Thyroid gland (tissue), 4 donors: Measurements from ENCODE around the gene LPCAT2.

Experiments
- POLR2A ChIP-seq, 2 donors: fragments of 450-650 bp; IDR thresholded peaks; one replicate each; pipeline ENCODE4 v1.6.1; 2017; ENCODE audit warnings: antibody characterized with exemption in 2 of 2, mild to moderate bottlenecking in 2 of 2, moderate library complexity in 1 of 2
- TF ChIP-seq, protein P1 (sequence below), 6 experiments: fragments of 200-600 bp in 3 of 6; fragments of 450-650 bp in 3 of 6; sonication (generic) in 3 of 6; IDR thresholded peaks; one replicate each; pipeline ENCODE4 v1.5.1; 2016 to 2019; ENCODE audit warnings: antibody characterized with exemption in 6 of 6, mild to moderate bottlenecking in 2 of 6, inconsistent platforms in 1 of 6, moderate library complexity in 1 of 6

DNA sequence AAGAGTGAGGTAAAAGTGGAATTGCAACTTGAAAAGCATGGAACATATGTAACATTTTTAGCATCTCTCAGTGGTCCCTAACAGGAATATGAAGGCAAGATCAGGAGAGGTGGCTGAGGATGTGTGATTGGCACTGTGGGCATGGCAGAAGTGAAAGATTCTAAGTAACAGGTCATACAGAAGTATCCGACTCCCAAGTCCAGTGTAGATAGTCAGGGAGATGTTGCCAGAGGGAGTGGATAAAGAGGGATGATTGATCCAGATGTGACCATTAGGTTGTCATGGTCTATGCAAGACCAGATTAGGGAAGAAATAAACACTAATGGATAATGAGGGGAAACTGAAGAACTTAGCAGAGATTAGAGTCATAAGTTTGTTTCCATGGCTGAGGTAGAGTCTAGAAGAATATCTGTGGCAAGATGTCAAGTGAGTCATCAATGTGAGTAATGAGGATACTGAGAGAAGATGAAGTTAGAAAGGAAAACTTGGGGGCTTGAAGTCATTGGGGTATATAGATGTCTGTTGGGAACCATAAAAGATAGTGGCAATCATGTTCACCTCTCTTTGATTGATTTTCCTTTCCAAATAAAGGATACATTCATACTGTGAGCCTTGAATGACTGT is 33.7 kb downstream of the LPCAT2 start:
- TF ChIP-seq, protein P1, sequence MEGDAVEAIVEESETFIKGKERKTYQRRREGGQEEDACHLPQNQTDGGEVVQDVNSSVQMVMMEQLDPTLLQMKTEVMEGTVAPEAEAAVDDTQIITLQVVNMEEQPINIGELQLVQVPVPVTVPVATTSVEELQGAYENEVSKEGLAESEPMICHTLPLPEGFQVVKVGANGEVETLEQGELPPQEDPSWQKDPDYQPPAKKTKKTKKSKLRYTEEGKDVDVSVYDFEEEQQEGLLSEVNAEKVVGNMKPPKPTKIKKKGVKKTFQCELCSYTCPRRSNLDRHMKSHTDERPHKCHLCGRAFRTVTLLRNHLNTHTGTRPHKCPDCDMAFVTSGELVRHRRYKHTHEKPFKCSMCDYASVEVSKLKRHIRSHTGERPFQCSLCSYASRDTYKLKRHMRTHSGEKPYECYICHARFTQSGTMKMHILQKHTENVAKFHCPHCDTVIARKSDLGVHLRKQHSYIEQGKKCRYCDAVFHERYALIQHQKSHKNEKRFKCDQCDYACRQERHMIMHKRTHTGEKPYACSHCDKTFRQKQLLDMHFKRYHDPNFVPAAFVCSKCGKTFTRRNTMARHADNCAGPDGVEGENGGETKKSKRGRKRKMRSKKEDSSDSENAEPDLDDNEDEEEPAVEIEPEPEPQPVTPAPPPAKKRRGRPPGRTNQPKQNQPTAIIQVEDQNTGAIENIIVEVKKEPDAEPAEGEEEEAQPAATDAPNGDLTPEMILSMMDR (IDR thresholded peaks at IDR 0.05): no peak
- TF ChIP-seq POLR2A (IDR thresholded peaks at IDR 0.05): no peak
